HG03280 (cell line): ENCODE data around the gene LHX2.
"Not testable (repeated sequence)": the region's sequence is repeated elsewhere in the genome, so short reads cannot be mapped to it uniquely, and the experiment has no call there.

ENCODE experiments used
- ATAC-seq: cut with Tn5 transposase; IDR thresholded peaks from one replicate; pipeline ENCODE4 v1.9.1; 2021; ENCODE audit warnings: mild to moderate bottlenecking, moderate library complexity; ENCODE audit not compliant: unreplicated experiment

The LHX2 gene

GRCh38 chr9:124011460-124012301 lies at the start of gene LHX2:
LHX2 (plus strand) TSS chr9:124011768; CDS start chr9:124012349, 581 bp downstream.
- ATAC-seq: no peak

GRCh38 chr9:123964761-123965160 lies 46.8 kb upstream of the LHX2 start:
- ATAC-seq: no peak

- ATAC-seq: no peak
Measured at GRCh38 chr9:123965801-123966686, 45.5 kb upstream of the LHX2 start.

GRCh38 chr9:123967323-123967722 lies 44.2 kb upstream of the LHX2 start:
- no peak for ATAC-seq

- ATAC-seq: no peak
Measured at GRCh38 chr9:123972618-123973017, 39.0 kb upstream of the LHX2 start.

GRCh38 chr9:123973590-123974223 lies 37.9 kb upstream of the LHX2 start:
- no peak for ATAC-seq

- no peak for ATAC-seq
Measured at GRCh38 chr9:123974471-123974870, 37.1 kb upstream of the LHX2 start.

- no peak for ATAC-seq
Measured at GRCh38 chr9:123975871-123976270, 35.7 kb upstream of the LHX2 start.

- ATAC-seq: not testable (repeated sequence)
Measured at GRCh38 chr9:123976579-123976978, 35.0 kb upstream of the LHX2 start.

GRCh38 chr9:123978981-123979380 lies 32.6 kb upstream of the LHX2 start:
- no peak for ATAC-seq

GRCh38 chr9:123982535-123982934 lies 29.0 kb upstream of the LHX2 start:
- no peak for ATAC-seq

GRCh38 chr9:123983047-123983446 lies 28.5 kb upstream of the LHX2 start:
- ATAC-seq: no peak

- ATAC-seq: no peak
Measured at GRCh38 chr9:123984802-123985201, 26.8 kb upstream of the LHX2 start.

GRCh38 chr9:123985869-123986268 lies 25.7 kb upstream of the LHX2 start:
- ATAC-seq: no peak

- ATAC-seq: no peak
Measured at GRCh38 chr9:123990427-123990826, 21.1 kb upstream of the LHX2 start.

GRCh38 chr9:123992679-123993078 lies 18.9 kb upstream of the LHX2 start:
- ATAC-seq: not testable (repeated sequence)

GRCh38 chr9:123996731-123997421 lies 14.7 kb upstream of the LHX2 start:
- ATAC-seq: no peak

GRCh38 chr9:123997665-123998277 lies 13.8 kb upstream of the LHX2 start:
- ATAC-seq: peak; percentile 40

- ATAC-seq: no peak
Measured at GRCh38 chr9:123998278-123998925, 13.2 kb upstream of the LHX2 start.
